ENCODE measurements around the gene ZNF644.

DNA sequence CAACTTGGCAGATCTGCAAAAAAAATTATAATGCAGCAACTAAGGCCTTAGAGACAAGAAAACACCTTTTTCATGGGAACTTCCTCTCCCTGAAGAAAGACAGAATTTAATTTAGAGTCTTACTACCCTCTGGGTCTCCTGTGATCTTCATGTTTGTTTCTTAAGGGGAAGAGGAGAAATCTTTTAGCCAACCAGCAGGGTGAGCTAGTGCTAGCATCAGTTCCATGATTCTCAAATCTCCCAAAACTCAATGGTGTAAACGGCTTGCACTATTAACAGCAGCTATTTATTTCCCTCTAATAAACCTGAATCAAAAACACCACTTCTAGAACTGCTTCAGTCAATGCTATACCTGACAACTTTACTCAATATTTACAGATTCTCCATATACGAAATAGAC is 3.8 kb downstream of the ZNF644 start:
- TF ChIP-seq, protein P1, sequence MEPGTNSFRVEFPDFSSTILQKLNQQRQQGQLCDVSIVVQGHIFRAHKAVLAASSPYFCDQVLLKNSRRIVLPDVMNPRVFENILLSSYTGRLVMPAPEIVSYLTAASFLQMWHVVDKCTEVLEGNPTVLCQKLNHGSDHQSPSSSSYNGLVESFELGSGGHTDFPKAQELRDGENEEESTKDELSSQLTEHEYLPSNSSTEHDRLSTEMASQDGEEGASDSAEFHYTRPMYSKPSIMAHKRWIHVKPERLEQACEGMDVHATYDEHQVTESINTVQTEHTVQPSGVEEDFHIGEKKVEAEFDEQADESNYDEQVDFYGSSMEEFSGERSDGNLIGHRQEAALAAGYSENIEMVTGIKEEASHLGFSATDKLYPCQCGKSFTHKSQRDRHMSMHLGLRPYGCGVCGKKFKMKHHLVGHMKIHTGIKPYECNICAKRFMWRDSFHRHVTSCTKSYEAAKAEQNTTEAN (CRISPR knock-in tag; IDR thresholded peaks at IDR 0.05) = no peak
- TF ChIP-seq, protein P2, sequence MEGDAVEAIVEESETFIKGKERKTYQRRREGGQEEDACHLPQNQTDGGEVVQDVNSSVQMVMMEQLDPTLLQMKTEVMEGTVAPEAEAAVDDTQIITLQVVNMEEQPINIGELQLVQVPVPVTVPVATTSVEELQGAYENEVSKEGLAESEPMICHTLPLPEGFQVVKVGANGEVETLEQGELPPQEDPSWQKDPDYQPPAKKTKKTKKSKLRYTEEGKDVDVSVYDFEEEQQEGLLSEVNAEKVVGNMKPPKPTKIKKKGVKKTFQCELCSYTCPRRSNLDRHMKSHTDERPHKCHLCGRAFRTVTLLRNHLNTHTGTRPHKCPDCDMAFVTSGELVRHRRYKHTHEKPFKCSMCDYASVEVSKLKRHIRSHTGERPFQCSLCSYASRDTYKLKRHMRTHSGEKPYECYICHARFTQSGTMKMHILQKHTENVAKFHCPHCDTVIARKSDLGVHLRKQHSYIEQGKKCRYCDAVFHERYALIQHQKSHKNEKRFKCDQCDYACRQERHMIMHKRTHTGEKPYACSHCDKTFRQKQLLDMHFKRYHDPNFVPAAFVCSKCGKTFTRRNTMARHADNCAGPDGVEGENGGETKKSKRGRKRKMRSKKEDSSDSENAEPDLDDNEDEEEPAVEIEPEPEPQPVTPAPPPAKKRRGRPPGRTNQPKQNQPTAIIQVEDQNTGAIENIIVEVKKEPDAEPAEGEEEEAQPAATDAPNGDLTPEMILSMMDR (IDR thresholded peaks at IDR 0.05) = no peak
- TF ChIP-seq ETV6 (CRISPR knock-in tag; IDR thresholded peaks at IDR 0.05) (no peak), KAT7 (CRISPR knock-in tag; IDR thresholded peaks at IDR 0.05; ENCODE audit: borderline replicate concordance) (no peak), FOXP1 (CRISPR knock-in tag; IDR thresholded peaks at IDR 0.05; ENCODE audit: borderline replicate concordance) (no peak), ESRRA (CRISPR knock-in tag; IDR thresholded peaks at IDR 0.05; ENCODE audit: borderline replicate concordance) (no peak), ZNF263 (CRISPR knock-in tag; IDR thresholded peaks at IDR 0.05; ENCODE audit: low read depth) (no peak), ELF4 (CRISPR knock-in tag; IDR thresholded peaks at IDR 0.05; ENCODE audit: low read depth) (no peak)
- TF ChIP-seq, protein P3, sequence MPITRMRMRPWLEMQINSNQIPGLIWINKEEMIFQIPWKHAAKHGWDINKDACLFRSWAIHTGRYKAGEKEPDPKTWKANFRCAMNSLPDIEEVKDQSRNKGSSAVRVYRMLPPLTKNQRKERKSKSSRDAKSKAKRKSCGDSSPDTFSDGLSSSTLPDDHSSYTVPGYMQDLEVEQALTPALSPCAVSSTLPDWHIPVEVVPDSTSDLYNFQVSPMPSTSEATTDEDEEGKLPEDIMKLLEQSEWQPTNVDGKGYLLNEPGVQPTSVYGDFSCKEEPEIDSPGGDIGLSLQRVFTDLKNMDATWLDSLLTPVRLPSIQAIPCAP (CRISPR knock-in tag; IDR thresholded peaks at IDR 0.05) = no peak
- TF ChIP-seq, protein P4, sequence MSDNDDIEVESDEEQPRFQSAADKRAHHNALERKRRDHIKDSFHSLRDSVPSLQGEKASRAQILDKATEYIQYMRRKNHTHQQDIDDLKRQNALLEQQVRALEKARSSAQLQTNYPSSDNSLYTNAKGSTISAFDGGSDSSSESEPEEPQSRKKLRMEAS (CRISPR knock-in tag; IDR thresholded peaks at IDR 0.05) = no peak
- TF ChIP-seq, protein P5, sequence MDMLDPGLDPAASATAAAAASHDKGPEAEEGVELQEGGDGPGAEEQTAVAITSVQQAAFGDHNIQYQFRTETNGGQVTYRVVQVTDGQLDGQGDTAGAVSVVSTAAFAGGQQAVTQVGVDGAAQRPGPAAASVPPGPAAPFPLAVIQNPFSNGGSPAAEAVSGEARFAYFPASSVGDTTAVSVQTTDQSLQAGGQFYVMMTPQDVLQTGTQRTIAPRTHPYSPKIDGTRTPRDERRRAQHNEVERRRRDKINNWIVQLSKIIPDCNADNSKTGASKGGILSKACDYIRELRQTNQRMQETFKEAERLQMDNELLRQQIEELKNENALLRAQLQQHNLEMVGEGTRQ (CRISPR knock-in tag; IDR thresholded peaks at IDR 0.05) = no peak
- TF ChIP-seq, protein P6, sequence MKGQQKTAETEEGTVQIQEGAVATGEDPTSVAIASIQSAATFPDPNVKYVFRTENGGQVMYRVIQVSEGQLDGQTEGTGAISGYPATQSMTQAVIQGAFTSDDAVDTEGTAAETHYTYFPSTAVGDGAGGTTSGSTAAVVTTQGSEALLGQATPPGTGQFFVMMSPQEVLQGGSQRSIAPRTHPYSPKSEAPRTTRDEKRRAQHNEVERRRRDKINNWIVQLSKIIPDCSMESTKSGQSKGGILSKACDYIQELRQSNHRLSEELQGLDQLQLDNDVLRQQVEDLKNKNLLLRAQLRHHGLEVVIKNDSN (CRISPR knock-in tag; IDR thresholded peaks at IDR 0.05) = no peak
- TF ChIP-seq, protein P7, sequence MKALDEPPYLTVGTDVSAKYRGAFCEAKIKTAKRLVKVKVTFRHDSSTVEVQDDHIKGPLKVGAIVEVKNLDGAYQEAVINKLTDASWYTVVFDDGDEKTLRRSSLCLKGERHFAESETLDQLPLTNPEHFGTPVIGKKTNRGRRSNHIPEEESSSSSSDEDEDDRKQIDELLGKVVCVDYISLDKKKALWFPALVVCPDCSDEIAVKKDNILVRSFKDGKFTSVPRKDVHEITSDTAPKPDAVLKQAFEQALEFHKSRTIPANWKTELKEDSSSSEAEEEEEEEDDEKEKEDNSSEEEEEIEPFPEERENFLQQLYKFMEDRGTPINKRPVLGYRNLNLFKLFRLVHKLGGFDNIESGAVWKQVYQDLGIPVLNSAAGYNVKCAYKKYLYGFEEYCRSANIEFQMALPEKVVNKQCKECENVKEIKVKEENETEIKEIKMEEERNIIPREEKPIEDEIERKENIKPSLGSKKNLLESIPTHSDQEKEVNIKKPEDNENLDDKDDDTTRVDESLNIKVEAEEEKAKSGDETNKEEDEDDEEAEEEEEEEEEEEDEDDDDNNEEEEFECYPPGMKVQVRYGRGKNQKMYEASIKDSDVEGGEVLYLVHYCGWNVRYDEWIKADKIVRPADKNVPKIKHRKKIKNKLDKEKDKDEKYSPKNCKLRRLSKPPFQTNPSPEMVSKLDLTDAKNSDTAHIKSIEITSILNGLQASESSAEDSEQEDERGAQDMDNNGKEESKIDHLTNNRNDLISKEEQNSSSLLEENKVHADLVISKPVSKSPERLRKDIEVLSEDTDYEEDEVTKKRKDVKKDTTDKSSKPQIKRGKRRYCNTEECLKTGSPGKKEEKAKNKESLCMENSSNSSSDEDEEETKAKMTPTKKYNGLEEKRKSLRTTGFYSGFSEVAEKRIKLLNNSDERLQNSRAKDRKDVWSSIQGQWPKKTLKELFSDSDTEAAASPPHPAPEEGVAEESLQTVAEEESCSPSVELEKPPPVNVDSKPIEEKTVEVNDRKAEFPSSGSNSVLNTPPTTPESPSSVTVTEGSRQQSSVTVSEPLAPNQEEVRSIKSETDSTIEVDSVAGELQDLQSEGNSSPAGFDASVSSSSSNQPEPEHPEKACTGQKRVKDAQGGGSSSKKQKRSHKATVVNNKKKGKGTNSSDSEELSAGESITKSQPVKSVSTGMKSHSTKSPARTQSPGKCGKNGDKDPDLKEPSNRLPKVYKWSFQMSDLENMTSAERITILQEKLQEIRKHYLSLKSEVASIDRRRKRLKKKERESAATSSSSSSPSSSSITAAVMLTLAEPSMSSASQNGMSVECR (CRISPR knock-in tag; IDR thresholded peaks at IDR 0.05; ENCODE audit: borderline replicate concordance) = no peak
- TF ChIP-seq, protein P8, sequence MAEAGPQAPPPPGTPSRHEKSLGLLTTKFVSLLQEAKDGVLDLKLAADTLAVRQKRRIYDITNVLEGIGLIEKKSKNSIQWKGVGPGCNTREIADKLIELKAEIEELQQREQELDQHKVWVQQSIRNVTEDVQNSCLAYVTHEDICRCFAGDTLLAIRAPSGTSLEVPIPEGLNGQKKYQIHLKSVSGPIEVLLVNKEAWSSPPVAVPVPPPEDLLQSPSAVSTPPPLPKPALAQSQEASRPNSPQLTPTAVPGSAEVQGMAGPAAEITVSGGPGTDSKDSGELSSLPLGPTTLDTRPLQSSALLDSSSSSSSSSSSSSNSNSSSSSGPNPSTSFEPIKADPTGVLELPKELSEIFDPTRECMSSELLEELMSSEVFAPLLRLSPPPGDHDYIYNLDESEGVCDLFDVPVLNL (CRISPR knock-in tag; IDR thresholded peaks at IDR 0.05; ENCODE audit: borderline replicate concordance, low read depth) = no peak

Data from WTC11 (cell line).